HG03571 (cell line): ENCODE results near the gene HSPA5.
A peak's percentile ranks its signal among the peaks of the same experiment; 100 is the strongest.
"Not testable (repeated sequence)": the region's sequence is repeated elsewhere in the genome, so short reads cannot be mapped to it uniquely, and the experiment has no call there.

Source experiments
- ATAC-seq: cut with Tn5 transposase; IDR thresholded peaks from one replicate; pipeline ENCODE4 v1.9.1; 2021; ENCODE audit not compliant: unreplicated experiment

Gene HSPA5

DNA sequence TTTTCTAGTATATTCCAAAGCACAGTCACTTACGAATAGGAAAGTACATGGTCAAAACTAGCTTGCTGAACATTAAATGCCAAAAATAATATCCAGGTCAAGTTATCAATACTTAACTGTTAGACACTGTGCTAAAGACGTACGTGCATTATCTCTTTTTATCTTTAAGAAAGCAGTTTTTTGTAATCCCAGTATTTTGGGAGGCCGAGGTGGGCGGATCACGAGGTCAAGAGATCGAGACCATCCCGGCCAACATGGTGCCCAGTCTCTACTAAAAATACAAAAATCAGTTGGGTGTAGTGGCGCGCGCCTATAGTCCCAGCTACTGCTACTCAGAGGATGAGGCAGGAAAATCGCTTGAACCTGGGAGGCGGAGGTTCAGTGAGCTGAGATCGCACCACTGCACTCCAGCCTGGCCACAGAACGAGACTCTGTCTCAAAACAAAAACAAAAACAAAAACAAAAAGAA, 2.7 kb upstream of the HSPA5 start:
- no peak for ATAC-seq

GRCh38 chr9:125241863-125242739, 958 bp upstream of the HSPA5 start:
- peak; percentile 7 for ATAC-seq

DNA sequence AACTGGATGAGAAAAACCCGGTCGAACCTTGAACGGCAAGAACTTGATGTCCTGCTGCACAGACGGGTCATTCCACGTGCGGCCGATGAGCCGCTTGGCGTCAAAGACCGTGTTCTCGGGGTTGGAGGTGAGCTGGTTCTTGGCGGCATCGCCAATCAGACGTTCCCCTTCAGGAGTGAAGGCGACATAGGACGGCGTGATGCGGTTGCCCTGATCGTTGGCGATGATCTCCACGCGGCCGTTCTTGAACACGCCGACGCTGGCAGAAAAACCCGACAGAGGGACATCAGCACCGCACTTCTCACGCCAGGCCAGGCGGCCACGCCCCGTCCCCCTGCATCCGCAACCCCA, 519 bp downstream of the HSPA5 start:
- peak; percentile 11 for ATAC-seq

- no peak for ATAC-seq
Observed at GRCh38 chr9:125239631-125240597, 1.2 kb downstream of the HSPA5 start.

- ATAC-seq, result no peak
Observed at GRCh38 chr9:125238915-125239446, 2.2 kb downstream of the HSPA5 start.

GRCh38 chr9:125238127-125238914, 2.8 kb downstream of the HSPA5 start:
- ATAC-seq, result no peak

DNA sequence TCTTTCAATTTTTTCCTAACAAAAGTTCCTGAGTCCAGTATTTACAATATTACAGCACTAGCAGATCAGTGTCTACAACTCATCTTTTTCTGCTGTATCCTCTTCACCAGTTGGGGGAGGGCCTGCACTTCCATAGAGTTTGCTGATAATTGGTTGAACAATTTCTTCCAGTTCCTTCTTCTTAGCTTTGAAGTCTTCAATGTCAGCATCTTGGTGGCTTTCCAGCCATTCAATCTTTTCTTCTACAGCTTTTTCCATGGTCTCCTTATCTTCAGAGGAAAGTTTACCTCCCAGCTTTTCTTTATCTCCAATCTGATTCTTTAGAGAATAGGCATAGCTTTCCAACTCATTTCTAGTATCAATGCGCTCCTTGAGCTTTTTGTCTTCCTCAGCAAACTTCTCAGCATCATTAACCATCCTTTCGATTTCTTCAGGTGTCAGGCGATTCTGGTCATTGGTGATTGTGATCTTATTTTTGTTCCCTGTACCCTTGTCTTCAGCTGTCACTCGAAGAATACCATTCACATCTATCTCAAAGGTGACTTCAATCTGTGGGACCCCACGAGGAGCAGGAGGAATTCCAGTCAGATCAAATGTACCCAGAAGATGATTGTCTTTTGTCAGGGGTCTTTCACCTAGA, 4.5 kb downstream of the HSPA5 start:
- ATAC-seq, result not testable (repeated sequence)

DNA sequence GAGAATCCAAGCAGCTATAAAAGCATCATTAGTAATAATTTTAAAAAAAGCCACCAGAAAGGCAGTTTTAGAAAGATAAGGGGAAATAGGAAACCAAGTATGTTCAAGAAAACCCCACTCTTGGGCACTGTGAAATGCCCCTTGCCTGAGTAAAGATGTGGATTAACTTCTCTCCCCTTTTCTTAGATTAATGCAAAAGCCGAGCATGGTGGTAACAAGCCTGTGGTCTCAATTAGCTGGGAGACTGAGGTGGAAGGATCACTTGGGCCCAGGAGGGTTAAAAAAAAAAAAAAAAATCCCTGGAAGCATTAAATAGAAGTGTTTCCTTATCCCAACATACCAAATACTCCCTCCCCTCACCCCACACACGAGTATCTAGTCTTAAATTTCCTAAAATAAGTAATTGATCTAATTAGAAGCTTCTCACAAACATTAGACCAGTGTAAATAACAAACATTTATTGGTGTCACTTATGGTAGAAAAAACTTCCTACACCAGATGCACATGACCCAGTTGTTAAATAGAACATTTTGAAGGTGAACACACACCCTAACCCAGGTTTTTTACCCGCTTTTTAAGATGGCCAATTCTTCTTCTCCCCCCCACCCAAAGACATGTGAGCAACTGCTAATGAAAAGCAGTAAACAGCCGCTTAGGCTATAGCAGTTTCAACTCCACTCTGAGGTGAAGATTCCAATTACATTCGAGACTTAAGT, 5.2 kb downstream of the HSPA5 start:
- ATAC-seq, result no peak

- ATAC-seq, result not testable (repeated sequence)
Observed at GRCh38 chr9:125234099-125234498, 7.0 kb downstream of the HSPA5 start.

GRCh38 chr9:125233678-125234077, 7.5 kb downstream of the HSPA5 start:
- ATAC-seq, result no peak

GRCh38 chr9:125227761-125228160, 13.4 kb downstream of the HSPA5 start:
- no peak for ATAC-seq

- ATAC-seq, result not testable (repeated sequence)
Observed at GRCh38 chr9:125224858-125225257, 16.3 kb downstream of the HSPA5 start.

DNA sequence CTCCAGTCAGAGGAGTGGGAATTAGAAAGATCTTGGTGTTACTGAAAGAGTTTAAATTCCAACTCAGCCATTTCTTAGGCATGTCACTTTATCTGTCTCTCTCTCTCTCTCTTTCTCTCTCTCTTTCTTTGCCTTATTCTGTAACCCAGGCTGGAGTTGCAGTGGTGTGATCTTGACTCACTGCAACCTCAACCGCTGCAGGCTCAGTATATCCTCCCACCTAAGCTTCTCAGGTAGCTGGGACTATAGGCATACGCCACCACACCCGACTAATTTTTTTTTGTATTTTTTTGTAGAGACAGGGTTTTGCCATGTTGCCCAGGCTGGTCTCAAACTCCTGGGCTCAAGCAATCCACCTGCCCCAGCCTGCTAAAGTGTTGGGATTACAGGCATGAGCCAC, 22.5 kb downstream of the HSPA5 start:
- ATAC-seq, result no peak

DNA sequence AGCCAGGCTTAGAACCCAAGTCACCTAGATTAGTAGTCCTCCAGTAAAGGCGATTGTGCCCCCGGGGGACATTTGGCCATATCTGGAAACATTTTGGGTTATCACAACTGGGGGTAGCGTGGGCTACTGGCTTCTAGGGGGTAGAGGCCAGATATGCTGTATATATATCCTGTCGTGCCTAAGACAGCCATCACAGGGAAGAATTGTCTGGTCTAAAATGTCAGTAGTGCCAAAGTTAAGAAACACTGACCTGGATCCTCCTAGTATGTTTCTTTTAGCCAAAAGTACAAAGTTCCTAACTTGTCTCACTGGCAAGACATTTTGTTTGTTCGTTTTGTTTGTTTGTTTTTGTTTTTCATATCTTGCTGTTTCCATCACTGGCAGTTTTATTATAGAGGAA, 27.0 kb downstream of the HSPA5 start:
- no peak for ATAC-seq

DNA sequence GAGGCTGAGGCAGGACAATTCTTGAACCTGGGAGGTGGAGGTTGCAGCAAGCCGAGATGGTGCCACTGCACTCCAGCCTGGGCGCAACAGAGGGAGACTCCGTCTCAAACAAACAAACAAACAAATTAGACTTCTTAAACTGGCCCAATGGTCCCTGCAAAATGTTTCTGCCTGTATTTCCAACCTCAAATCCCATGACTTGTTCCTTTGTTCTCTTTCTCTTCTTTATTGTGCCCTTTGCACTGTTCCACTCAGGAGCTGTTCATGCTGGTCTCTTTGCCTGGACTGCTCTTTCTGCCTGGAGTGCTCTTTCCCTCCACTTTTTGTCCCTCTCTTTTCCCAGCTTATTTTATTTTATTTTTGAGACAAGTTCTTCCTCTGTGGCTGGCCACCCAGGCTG, 36.7 kb downstream of the HSPA5 start:
- no peak for ATAC-seq

DNA sequence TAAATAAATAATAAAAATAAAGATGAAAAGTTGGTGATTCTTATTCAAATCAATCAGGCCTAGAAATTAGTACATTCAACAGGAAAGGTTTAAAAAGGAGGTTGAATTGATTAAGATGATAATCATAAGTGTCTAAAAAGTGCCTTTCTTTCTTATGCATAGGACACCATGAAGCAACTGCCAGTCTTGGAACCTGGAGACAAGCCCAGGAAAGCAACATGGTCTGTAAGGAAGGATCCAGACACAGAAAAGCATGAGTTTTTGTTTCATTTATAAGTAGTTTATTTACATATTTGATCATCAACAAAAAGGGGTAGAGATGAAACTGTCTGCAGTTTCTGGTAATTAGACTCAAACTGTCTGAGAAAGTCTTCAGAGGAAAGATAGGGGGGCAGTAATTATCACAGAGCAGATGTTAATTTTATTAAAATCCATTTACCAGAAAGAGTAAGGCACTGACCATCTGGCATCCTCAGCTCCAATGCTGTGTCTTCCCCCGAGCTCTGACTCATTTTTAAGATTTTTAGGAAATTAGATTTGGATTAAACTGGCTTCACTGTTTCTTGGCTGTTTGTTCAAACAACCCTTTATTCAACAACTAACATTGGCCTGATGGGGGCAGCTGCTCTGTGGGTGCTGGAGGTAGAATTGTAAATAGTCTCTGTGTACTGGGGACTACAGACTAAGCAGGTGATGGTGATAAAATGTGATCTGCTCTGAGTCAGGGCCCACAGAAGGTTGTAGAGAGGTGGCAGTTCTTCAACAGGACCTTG, 38.1 kb downstream of the HSPA5 start:
- no peak for ATAC-seq

DNA sequence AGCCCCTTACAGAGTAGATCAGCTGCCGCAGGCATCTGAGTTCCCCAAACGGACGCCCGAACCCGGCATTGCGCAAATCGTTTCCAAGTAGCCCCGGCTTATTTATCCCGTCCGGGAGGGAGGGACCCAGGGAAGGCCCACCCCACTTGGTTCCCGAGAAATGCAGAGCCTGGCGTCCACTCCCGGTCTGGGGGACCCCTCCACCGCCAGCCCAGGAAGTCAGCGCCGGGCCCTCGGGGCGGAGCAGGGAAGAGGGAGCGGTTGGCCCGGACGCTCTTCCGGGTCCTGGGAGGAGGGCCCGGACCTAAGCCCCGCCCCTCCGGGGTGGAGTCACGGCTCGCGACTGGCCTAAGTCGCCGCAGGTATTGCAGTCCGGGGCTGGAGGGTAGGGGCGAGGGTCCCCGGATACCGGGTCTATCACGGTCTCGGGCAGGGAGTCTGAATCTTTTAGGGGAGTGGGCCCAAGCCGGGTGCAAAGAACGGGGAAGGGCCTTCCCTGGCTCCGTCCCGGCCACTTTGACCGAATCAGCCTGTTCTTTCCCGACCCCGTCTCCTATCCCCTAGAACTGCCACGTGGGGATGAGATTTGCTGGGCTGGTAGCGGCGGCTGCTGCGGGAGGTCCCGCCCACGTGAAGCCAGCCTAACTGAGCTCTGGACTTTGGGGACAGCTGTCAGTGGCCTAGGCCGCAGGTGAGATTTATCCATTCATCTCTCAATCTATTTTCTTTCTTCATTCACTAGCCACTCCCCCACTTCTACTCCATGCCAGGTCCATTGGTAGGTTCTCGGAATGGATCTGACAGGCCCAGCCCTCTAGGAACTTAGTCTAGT, 40.7 kb downstream of the HSPA5 start, which contains the start of gene RABEPK:
RABEPK (plus strand) TSS at position 327 of the 832 bp plus-strand sequence. CDS start 2,472 bp downstream, outside the sequence.
- ATAC-seq, result peak; percentile 97

DNA sequence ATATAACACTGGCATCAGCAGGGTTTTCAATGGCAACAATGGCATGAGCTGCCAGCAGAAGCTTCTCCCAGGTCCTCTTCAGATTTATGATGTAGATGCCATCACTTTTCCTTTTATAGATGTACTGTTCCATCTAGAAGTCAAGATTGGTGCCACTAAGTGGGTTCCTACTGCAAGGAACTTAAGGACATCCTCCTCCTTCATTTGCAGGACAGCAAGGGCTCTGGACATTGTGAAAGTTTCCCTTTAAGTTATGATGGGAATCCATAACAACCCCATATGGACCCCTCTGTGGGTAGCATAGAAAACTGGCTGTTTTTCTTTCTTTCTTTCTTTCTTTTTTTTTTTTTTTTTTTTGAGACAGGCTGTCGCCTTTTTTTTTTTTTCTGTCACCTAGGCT, 45.6 kb downstream of the HSPA5 start:
- ATAC-seq, result not testable (repeated sequence)
